PC-3 (cell line): ENCODE results near the gene DCP1B. TPM values are rescaled to one million over a fixed set of nuclear protein-coding genes. Genes with fewer than 3 reads are reported as not detected.

Experiments used
- ATAC-seq: fragments of 200-7000 bp; cut with Tn5 transposase; 2 replicates; pipeline ENCODE4 v1.9.1; 2020; ENCODE audit warnings: mild to moderate bottlenecking, moderate library complexity
- BruUV-seq: library from RNA; stranded (reverse); fragments of 400-500 nt; replicated peaks from 2 replicates; lab custom pipeline; 2021; lab: Mats Ljungman, UMichigan
- CTCF ChIA-PET: fragments of 300-600 bp; sonication (Branson Sonifier 250); formaldehyde crosslinking; loops from one replicate; lab custom pipeline; 2022; ENCODE audit warnings: antibody characterized with exemption; lab: Charles Lee
- POLR2A ChIA-PET: fragments of 300-600 bp; sonication (Branson Sonifier 250); formaldehyde crosslinking; loops from one replicate; lab custom pipeline; 2022; ENCODE audit warnings: antibody characterized with exemption; ENCODE audit not compliant: unreplicated experiment; lab: Charles Lee
- DNase-seq: peaks from one replicate; pipeline ENCODE4 v3.0.0-alpha.2; 2015
- H2AFZ ChIP-seq: fragments of 300-600 bp; sonication (generic); 2 replicates; pipeline ENCODE4 v1.6.0; 2016; ENCODE audit warnings: antibody characterized with exemption, low read length
- H3F3A ChIP-seq: fragments of 300-600 bp; sonication (generic); one replicate; pipeline ENCODE4 v1.6.0; 2017; ENCODE audit warnings: antibody characterized with exemption, low read length, control low read depth, mild to moderate bottlenecking; ENCODE audit not compliant: unreplicated experiment
- H3K27ac ChIP-seq: fragments of 300-600 bp; sonication (generic); 2 replicates; pipeline ENCODE4 v1.5.1; 2016; ENCODE audit warnings: mild to moderate bottlenecking, low read length
- H3K27me3 ChIP-seq: fragments of 300-600 bp; sonication (generic); 2 replicates; pipeline ENCODE4 v1.6.1; 2016; ENCODE audit warnings: low read length, mixed read lengths
- H3K36me3 ChIP-seq: fragments of 300-600 bp; sonication (generic); 2 replicates; pipeline ENCODE4 v1.6.1; 2016; ENCODE audit warnings: low read depth, mixed run types, low read length, mixed read lengths
- H3K4me1 ChIP-seq: fragments of 300-600 bp; sonication (generic); 2 replicates; pipeline ENCODE4 v1.5.1; 2016; ENCODE audit warnings: low read length; ENCODE audit not compliant: insufficient read depth
- H3K4me2 ChIP-seq: fragments of 300-600 bp; sonication (generic); 2 replicates; pipeline ENCODE4 v1.6.0; 2016; ENCODE audit warnings: low read length
- H3K4me3 ChIP-seq: fragments of 300-600 bp; sonication (generic); 2 replicates; pipeline ENCODE4 v1.5.1; 2016; ENCODE audit warnings: mild to moderate bottlenecking, low read length, mixed read lengths
- H3K79me2 ChIP-seq: fragments of 300-600 bp; sonication (generic); 2 replicates; pipeline ENCODE4 v1.6.1; 2017; ENCODE audit warnings: low read length, mixed read lengths
- H3K9ac ChIP-seq: fragments of 300-600 bp; sonication (generic); 2 replicates; pipeline ENCODE4 v1.6.0; 2016; ENCODE audit warnings: mild to moderate bottlenecking, low read length
- H3K9me2 ChIP-seq: fragments of 300-600 bp; sonication (generic); replicated peaks from 2 replicates; pipeline ENCODE4 v1.6.1; 2016; ENCODE audit warnings: mixed run types, low read length, mixed read lengths
- H3K9me3 ChIP-seq: fragments of 300-600 bp; sonication (generic); 2 replicates; pipeline ENCODE4 v1.6.1; 2016; ENCODE audit warnings: low read length, mixed read lengths
- H4K20me1 ChIP-seq: fragments of 300-600 bp; sonication (generic); 2 replicates; pipeline ENCODE4 v1.6.1; 2016; ENCODE audit warnings: low read length, mixed read lengths
- EZH2 ChIP-seq: fragments of 300-600 bp; sonication (generic); IDR thresholded peaks from one replicate; pipeline ENCODE4 v1.6.1; 2017; ENCODE audit warnings: antibody characterized with exemption, mild to moderate bottlenecking, low read length; ENCODE audit not compliant: unreplicated experiment
- EZH2phosphoT487 ChIP-seq: fragments of 300-600 bp; sonication (generic); IDR thresholded peaks from 2 replicates; pipeline ENCODE4 v1.6.1; 2018; ENCODE audit warnings: mild to moderate bottlenecking, antibody characterized with exemption, low read length, borderline replicate concordance
- intact Hi-C: fragments of 100-400 bp; cut with micrococcal nuclease; formaldehyde crosslinking; loops from 2 replicates; pipeline ENCODE4 v1.9.0; 2023
- total RNA-seq: library from RNA; depleted of rRNA; stranded (reverse); fragments of >200 nt; gene quantifications from 2 replicates; pipeline ENCODE4 v1.2.3, GENCODE V29; 2014
- TF ChIP-seq, protein P1 (sequence below): fragments of 300-600 bp; sonication (generic); conservative IDR thresholded peaks from 2 replicates; pipeline ENCODE4 v1.5.1; 2017; ENCODE audit warnings: antibody characterized with exemption, low read depth, mild to moderate bottlenecking, low read length

Gene DCP1B
- total RNA-seq, 1 experiment from 2014 or later: 4.9 TPM

DNA sequence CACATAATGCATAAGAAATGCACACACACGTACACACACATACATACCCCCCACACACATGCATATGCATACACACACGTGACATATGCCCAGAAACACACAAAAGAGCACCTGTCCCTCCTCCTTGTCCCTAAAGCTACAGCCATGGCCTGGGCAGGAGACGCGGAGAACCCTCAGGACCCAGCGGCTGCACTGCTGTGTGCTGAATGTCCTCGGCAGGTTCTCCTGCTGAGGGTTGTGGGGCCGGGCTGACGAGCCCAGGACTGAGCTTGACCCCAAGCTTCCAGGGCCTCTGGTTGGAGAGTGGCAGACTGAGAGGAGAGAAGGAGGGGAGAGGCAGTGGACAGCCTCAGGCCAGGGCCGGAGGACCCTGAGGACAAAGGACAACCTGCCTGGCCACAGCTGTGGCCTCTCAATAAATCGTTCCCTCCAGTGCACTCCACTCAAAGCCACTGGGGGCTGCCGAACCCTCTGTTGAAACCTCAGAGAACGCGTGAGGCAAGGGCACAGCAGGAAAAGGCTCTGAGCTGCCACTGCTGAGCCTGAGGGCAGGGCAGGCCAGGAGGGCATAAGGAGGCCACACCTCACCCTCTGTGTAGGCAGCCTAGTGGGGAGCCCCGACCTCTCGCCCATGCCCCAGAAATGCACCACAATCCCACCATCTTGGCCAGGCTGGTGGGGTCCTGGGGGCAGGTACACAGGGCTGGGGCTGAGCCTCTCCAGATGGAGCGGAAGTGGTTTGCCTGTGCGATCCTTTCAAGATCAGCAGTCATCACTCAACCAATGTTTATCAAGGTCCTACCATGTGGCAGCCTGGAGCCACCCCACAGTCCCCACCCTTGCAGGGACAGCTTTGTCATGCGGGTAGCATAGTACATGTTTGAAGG, 88.9 kb downstream of the DCP1B start:
- peaks cover 7% of the 10 kb centered on the region; the same call in 1 of the 2 replicates for H3K4me1 ChIP-seq
- BruUV-seq: no TSS peak
- H3K9me2 ChIP-seq: no peaks in the 10 kb centered on the region
- no peak overlapping the region for H3K27ac ChIP-seq
- H3K9ac ChIP-seq: no peak overlapping the region
- no peak for TF ChIP-seq EZH2phosphoT487
- TF ChIP-seq EZH2: no peak
- TF ChIP-seq, protein P1, sequence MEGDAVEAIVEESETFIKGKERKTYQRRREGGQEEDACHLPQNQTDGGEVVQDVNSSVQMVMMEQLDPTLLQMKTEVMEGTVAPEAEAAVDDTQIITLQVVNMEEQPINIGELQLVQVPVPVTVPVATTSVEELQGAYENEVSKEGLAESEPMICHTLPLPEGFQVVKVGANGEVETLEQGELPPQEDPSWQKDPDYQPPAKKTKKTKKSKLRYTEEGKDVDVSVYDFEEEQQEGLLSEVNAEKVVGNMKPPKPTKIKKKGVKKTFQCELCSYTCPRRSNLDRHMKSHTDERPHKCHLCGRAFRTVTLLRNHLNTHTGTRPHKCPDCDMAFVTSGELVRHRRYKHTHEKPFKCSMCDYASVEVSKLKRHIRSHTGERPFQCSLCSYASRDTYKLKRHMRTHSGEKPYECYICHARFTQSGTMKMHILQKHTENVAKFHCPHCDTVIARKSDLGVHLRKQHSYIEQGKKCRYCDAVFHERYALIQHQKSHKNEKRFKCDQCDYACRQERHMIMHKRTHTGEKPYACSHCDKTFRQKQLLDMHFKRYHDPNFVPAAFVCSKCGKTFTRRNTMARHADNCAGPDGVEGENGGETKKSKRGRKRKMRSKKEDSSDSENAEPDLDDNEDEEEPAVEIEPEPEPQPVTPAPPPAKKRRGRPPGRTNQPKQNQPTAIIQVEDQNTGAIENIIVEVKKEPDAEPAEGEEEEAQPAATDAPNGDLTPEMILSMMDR: no peak
- CTCF ChIA-PET: no interaction called here
- no peak for ATAC-seq
- H3K4me3 ChIP-seq: no peak overlapping the region
- no peak overlapping the region for H2AFZ ChIP-seq
- 0 out of 2 replicates have a peak, but pooled peaks cover 8% of the 10 kb centered on the region for H3K27me3 ChIP-seq
- no peaks in the 10 kb centered on the region for H3K79me2 ChIP-seq
- intact Hi-C loops: no loop called here
- H3K9me3 ChIP-seq: no peaks in the 10 kb centered on the region
- DNase-seq: no peak
- POLR2A ChIA-PET: no interaction called here
- H3K36me3 ChIP-seq: no peaks in the 10 kb centered on the region
- no peak overlapping the region for H3K4me2 ChIP-seq
- no peaks in the 10 kb centered on the region for H4K20me1 ChIP-seq
- H3F3A ChIP-seq: no peaks in the 10 kb centered on the region

- Histone ChIP-seq H3K36me3 (no peaks in the 10 kb centered on the region), H3K27me3 (0 out of 2 replicates have a peak, but pooled peaks cover 7% of the 10 kb centered on the region), H3K9me2 (no peaks in the 10 kb centered on the region), H3K9me3 (no peaks in the 10 kb centered on the region), H3K4me2 (no peak overlapping the region), H4K20me1 (no peaks in the 10 kb centered on the region), H2AFZ (no peak overlapping the region), H3K79me2 (no peaks in the 10 kb centered on the region), H3K27ac (no peak overlapping the region), H3K4me3 (no peak overlapping the region), H3F3A (no peaks in the 10 kb centered on the region), H3K9ac (no peak overlapping the region), H3K4me1 (peaks cover 7% of the 10 kb centered on the region; the same call in 1 of the 2 replicates)
- ChIA-PET CTCF (no interaction called here), POLR2A (no interaction called here)
- DNase-seq (no peak), ATAC-seq (no peak)
- TF ChIP-seq, protein P1: no peak
- no peak for TF ChIP-seq EZH2
- TF ChIP-seq EZH2phosphoT487: no peak
- BruUV-seq: no TSS peak
- intact Hi-C loops: no loop called here
Measured at GRCh38 chr12:1914114-1914911, 89.9 kb downstream of the DCP1B start.
